Activated CD4-positive, alpha-beta T cell treated with anti-CD3 and anti-CD28 coated beads, Interleukin-2, amount 10 ng/mL, durations not matched to agents 7 days and 5 days (primary cell): Measurements from ENCODE around the gene CRABP2. TPM values are rescaled to one million over a fixed set of nuclear protein-coding genes. Genes with fewer than 3 reads are reported as not detected.

Source experiments
- CTCF ChIA-PET: fragments of 350-600 bp; sonication (Branson Sonifier 250); formaldehyde crosslinking; loops from one replicate; lab custom pipeline; 2021; ENCODE audit warnings: antibody characterized with exemption; lab: Charles Lee
- POLR2A ChIA-PET: fragments of 350-600 bp; sonication (Branson Sonifier 250); formaldehyde crosslinking; loops from one replicate; lab custom pipeline; 2021; ENCODE audit warnings: antibody characterized with exemption; lab: Charles Lee
- DNase-seq: peaks from one replicate; pipeline ENCODE4 v3.0.0-alpha.2; 2020
- H3K27ac Mint-ChIP-seq: one replicate; pipeline ENCODE4 v1.8.0; 2021; ENCODE audit warnings: mild to moderate bottlenecking, moderate library complexity, mixed read lengths
- H3K27me3 Mint-ChIP-seq: one replicate; pipeline ENCODE4 v1.8.0; 2021; ENCODE audit warnings: mixed read lengths
- H3K36me3 Mint-ChIP-seq: one replicate; pipeline ENCODE4 v1.8.0; 2021; ENCODE audit warnings: low read depth, mixed read lengths
- H3K4me1 Mint-ChIP-seq: one replicate; pipeline ENCODE4 v1.8.0; 2021; ENCODE audit warnings: mixed read lengths
- H3K4me3 Mint-ChIP-seq: one replicate; pipeline ENCODE4 v1.8.0; 2021; ENCODE audit warnings: mild to moderate bottlenecking, moderate library complexity, mixed read lengths
- H3K9me3 Mint-ChIP-seq: one replicate; pipeline ENCODE4 v1.8.0; 2021; ENCODE audit warnings: mixed read lengths
- total RNA-seq, 2 experiments: library from RNA; stranded (reverse); gene quantifications; one replicate each; pipeline ENCODE4 v1.2.3, GENCODE V29; 2021

CRABP2 gene
- total RNA-seq, 2 experiments from 2014 or later: 0.77 to 1.1 TPM

DNA sequence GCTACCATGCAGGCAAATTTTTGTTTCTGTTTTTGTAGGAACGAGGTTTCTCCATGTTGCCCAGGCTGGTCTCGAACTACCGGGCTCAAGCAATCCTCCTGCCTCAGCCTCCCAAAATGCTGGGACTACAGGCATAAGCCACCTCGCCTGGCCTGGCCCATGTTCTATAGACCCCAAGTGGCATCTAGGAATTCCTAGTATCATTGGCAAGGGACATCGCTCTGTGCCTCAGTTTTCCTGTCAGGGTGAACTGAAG lies 42.7 kb downstream of the CRABP2 start:
- H3K9me3 Mint-ChIP-seq: no peaks in the 10 kb centered on the region
- peaks cover 17% of the 10 kb centered on the region for H3K27me3 Mint-ChIP-seq
- H3K27ac Mint-ChIP-seq: no peak overlapping the region
- ChIA-PET CTCF (interaction anchor here (0.9 to 6.6 kb wide), 2 partner anchors 54 to 63 kb away, joined by 4 to 54 read pairs; partner anchors contain the start of genes ISG20L2 and METTL25B), POLR2A (no interaction called here)
- no peak overlapping the region for H3K4me3 Mint-ChIP-seq
- H3K4me1 Mint-ChIP-seq: peaks cover 55% of the 10 kb centered on the region
- DNase-seq: no peak
- no peaks in the 10 kb centered on the region for H3K36me3 Mint-ChIP-seq

DNA sequence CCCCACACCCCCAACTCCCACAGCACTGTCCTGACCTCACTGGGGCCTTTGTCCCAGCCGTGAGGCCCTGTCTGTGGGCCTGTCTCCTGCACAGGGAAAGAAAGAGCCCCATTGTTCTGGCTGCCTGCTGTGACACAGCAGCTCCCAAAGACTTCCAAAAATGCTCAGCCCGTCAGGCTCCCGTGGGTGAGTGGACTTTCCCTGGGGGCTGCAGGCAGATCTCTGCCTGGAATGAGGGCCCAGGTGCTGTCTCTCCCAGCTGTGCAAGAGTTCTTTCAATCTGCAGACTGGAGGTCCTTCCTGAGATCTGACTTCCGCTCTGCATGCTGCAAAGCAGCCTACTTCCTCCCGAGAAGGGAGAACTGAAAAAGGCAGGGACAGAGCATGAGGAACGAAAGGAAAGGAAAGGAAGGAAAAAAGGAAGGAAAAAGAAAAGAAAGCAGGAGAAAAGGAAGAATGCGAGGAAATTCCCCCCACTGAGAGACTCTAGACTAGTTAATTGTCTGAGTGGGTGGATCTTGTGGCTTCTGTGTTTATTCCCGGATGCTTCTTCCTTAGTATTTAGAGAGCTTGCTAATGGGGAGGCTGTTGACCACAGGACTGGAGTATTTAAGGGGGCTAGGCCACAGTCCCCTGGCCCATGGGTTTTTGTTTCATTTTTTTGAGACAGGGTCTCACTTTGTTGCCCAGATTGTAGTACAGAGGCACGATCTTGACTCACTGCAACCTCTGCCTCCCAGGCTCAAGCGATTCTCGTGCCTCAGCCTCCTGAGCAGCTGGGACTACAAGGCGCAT lies 43.2 kb downstream of the CRABP2 start:
- Mint-ChIP-seq H3K27me3 (peaks cover 21% of the 10 kb centered on the region), H3K36me3 (no peaks in the 10 kb centered on the region), H3K4me1 (peaks cover 60% of the 10 kb centered on the region), H3K9me3 (no peaks in the 10 kb centered on the region), H3K27ac (no peak overlapping the region), H3K4me3 (no peak overlapping the region)
- DNase-seq: no peak
- POLR2A ChIA-PET: no interaction called here
- CTCF ChIA-PET: interaction anchor here (0.6 to 6.6 kb wide), 8 partner anchors 10 to 198 kb away, joined by 3 to 54 read pairs (median 6); partner anchors contain the start of genes BCAN, CRABP2, ISG20L2 and METTL25B

- CTCF ChIA-PET: interaction anchor here (0.7 to 6.6 kb wide), 27 partner anchors 9 to 215 kb away, joined by 3 to 54 read pairs (median 5); partner anchors contain the start of genes BCAN, CRABP2, ISG20L2 and METTL25B
- Mint-ChIP-seq H3K27me3 (peaks cover 34% of the 10 kb centered on the region), H3K4me1 (peaks cover 66% of the 10 kb centered on the region), H3K36me3 (no peaks in the 10 kb centered on the region), H3K9me3 (no peaks in the 10 kb centered on the region), H3K4me3 (peak overlapping the region; percentile 73), H3K27ac (peak overlapping the region; percentile 82)
- no peak for DNase-seq
- POLR2A ChIA-PET: interaction anchor here (0.6 kb wide), 1 partner anchor 49 kb away, joined by 4 read pairs; no protein-coding TSS in a partner anchor
Measured at GRCh38 chr1:156660752-156661112, 44.7 kb downstream of the CRABP2 start.

DNA sequence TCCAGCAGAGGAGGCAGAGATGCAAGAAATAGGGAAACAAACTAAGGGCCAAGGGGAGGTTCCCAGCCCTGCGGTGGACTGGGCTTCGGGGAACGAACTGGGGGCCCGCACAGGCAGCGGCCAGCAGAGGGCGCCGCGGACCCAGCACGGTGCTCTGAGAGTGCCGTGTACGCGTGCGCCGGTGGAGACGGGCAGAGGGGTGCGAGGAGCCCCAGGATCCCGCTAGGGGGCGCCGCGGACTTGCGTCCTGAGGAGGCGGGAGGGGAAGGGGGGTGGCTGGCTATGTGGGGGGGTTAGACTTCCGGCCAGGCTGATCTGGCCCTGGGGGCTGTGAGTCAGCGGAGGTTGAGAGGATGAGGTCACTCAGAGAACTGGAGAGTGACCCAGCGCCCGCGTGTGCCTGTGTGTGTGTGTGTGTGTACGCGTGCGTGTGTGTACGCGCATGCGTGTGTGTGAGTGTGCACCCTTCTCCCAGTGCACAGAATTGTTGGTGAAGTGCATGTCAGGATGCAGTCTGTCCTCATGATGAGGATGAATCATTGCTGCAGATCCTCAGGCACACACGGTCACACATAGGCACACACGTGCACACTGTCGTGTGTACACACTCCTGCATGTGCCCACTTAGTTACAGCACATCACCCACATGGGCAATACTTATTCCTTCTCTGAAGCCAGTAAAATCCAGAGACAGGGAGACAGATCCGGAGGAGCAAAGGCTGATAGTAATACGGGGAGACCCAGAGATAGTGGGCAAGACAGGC lies 45.2 kb downstream of the CRABP2 start:
- Mint-ChIP-seq H3K4me3 (peak overlapping the region; percentile 73), H3K9me3 (no peaks in the 10 kb centered on the region), H3K36me3 (no peaks in the 10 kb centered on the region), H3K27ac (peak overlapping the region; percentile 82), H3K27me3 (peaks cover 35% of the 10 kb centered on the region), H3K4me1 (peaks cover 61% of the 10 kb centered on the region)
- ChIA-PET POLR2A (no interaction called here), CTCF (interaction anchor here (0.6 to 6.6 kb wide), 32 partner anchors 10 to 202 kb away, joined by 3 to 54 read pairs (median 5); partner anchors contain the start of genes BCAN, CRABP2, ISG20L2 and METTL25B)
- DNase-seq: peak; percentile 92

DNA sequence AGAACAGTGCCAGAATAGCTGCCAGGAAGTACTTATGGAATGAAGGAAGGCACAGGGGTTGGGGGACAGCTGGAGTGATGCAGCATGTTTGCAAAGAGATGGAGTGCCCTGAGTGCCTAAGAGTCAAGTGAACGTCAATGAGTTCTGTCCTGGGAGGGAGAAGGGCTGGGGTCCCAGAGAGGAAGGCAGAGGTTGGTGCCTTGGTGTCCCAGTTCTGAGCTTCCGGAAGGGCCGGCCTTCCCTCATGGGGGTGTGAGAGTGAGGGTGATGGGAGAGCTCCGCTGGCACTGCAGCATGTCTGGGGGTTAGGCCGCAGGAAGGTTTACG lies 45.8 kb downstream of the CRABP2 start:
- Mint-ChIP-seq H3K27ac (no peak overlapping the region), H3K4me1 (peaks cover 60% of the 10 kb centered on the region), H3K4me3 (peak overlapping the region; percentile 73), H3K27me3 (peaks cover 38% of the 10 kb centered on the region), H3K36me3 (no peaks in the 10 kb centered on the region), H3K9me3 (no peaks in the 10 kb centered on the region)
- CTCF ChIA-PET: interaction anchor here (0.6 to 6.6 kb wide), 21 partner anchors 9 to 202 kb away, joined by 3 to 54 read pairs (median 7); partner anchors contain the start of genes BCAN, CRABP2, ISG20L2 and METTL25B
- no peak for DNase-seq
- POLR2A ChIA-PET: no interaction called here

- Mint-ChIP-seq H3K27me3 (peaks cover 42% of the 10 kb centered on the region), H3K36me3 (no peaks in the 10 kb centered on the region), H3K9me3 (no peaks in the 10 kb centered on the region), H3K27ac (no peak overlapping the region), H3K4me1 (peaks cover 57% of the 10 kb centered on the region), H3K4me3 (no peak overlapping the region)
- no peak for DNase-seq
- POLR2A ChIA-PET: no interaction called here
- CTCF ChIA-PET: interaction anchor here (0.6 to 6.6 kb wide), 21 partner anchors 9 to 201 kb away, joined by 3 to 54 read pairs (median 7); partner anchors contain the start of genes BCAN, CRABP2, ISG20L2 and METTL25B
Measured at GRCh38 chr1:156658945-156659574, 46.3 kb downstream of the CRABP2 start.

DNA sequence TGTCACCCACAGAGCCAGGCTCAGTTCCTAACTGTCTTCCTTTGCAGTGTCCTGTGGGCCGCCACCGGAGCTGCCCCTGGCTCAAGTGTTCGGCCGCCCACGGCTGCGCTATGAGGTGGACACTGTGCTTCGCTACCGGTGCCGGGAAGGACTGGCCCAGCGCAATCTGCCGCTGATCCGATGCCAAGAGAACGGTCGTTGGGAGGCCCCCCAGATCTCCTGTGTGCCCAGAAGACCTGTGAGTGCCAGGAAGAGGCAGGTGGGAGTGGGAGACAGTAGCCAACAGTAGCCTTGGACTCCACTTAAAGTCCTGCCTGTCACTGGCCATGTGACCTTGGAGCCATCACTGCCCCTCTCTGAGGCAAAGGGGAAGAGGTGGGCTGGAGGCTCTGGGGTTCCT lies 46.9 kb downstream of the CRABP2 start:
- DNase-seq: no peak
- H3K36me3 Mint-ChIP-seq: no peaks in the 10 kb centered on the region
- H3K4me3 Mint-ChIP-seq: no peak overlapping the region
- CTCF ChIA-PET: interaction anchor here (0.9 to 6.6 kb wide), 13 partner anchors 10 to 225 kb away, joined by 3 to 54 read pairs (median 4); partner anchors contain the start of genes BCAN, ISG20L2, METTL25B and NES
- H3K9me3 Mint-ChIP-seq: no peaks in the 10 kb centered on the region
- H3K4me1 Mint-ChIP-seq: peaks cover 57% of the 10 kb centered on the region
- H3K27ac Mint-ChIP-seq: no peak overlapping the region
- POLR2A ChIA-PET: no interaction called here
- peaks cover 47% of the 10 kb centered on the region for H3K27me3 Mint-ChIP-seq

- Mint-ChIP-seq H3K27me3 (peaks cover 47% of the 10 kb centered on the region), H3K27ac (no peak overlapping the region), H3K9me3 (no peaks in the 10 kb centered on the region), H3K4me1 (peaks cover 55% of the 10 kb centered on the region), H3K4me3 (no peak overlapping the region), H3K36me3 (no peaks in the 10 kb centered on the region)
- CTCF ChIA-PET: interaction anchor here (0.9 to 6.6 kb wide), 12 partner anchors 9 to 224 kb away, joined by 3 to 54 read pairs (median 4); partner anchors contain the start of genes BCAN, ISG20L2 and METTL25B
- POLR2A ChIA-PET: no interaction called here
- no peak for DNase-seq
Measured at GRCh38 chr1:156657741-156658319, 47.6 kb downstream of the CRABP2 start.

DNA sequence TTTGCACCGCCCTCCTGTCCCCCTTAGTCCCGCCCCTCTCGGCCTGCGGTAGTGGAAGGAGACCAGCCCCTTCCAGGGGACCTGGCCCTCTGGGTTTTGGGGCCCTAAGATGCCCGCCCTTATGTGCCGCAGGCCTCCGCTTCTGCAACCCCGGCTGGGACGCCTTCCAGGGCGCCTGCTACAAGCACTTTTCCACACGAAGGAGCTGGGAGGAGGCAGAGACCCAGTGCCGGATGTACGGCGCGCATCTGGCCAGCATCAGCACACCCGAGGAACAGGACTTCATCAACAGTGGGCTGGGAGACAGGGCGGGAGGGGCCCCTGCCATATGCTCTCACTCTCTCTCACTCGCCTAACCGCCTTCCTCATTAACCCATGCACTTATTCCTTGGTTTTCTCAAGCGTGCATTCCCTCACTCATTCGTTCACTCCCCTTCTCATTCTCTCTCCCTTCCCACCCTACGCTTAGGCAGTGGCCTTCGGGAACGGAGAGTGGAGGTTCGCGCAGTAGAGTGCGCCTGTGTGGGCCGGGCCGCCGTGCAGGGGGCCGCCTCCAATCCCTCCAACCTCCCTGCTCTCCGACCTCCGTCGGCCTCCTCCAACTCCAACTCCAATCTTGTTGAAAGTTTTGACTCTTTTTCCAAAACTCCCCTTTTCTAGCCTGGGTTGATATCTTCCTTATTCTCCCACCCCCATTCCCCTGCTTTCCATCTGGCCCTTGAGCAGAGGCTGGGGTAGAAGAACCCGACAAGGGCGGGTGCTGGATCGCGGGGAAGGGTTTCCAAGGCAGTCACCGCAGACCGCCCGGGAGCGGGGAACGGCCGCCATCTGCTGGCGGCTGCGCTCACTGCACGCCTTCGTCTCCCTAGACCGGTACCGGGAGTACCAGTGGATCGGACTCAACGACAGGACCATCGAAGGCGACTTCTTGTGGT lies 48.3 kb downstream of the CRABP2 start:
- no peaks in the 10 kb centered on the region for H3K9me3 Mint-ChIP-seq
- ChIA-PET CTCF (interaction anchor here (0.9 to 6.6 kb wide), 14 partner anchors 8 to 224 kb away, joined by 3 to 54 read pairs (median 4); partner anchors contain the start of genes BCAN, ISG20L2 and METTL25B), POLR2A (no interaction called here)
- H3K4me3 Mint-ChIP-seq: no peak overlapping the region
- H3K36me3 Mint-ChIP-seq: no peaks in the 10 kb centered on the region
- H3K27ac Mint-ChIP-seq: no peak overlapping the region
- peaks cover 49% of the 10 kb centered on the region for H3K4me1 Mint-ChIP-seq
- peaks cover 49% of the 10 kb centered on the region for H3K27me3 Mint-ChIP-seq
- DNase-seq: peak; percentile 69

- Mint-ChIP-seq H3K4me1 (peaks cover 39% of the 10 kb centered on the region), H3K27me3 (peaks cover 53% of the 10 kb centered on the region), H3K36me3 (no peaks in the 10 kb centered on the region), H3K9me3 (no peaks in the 10 kb centered on the region), H3K27ac (no peak overlapping the region), H3K4me3 (no peak overlapping the region)
- no peak for DNase-seq
- CTCF ChIA-PET: interaction anchor here (1.0 to 4.7 kb wide), 5 partner anchors 13 to 34 kb away, joined by 3 to 30 read pairs (median 6); partner anchors contain the start of gene BCAN
- POLR2A ChIA-PET: no interaction called here
Measured at GRCh38 chr1:156655904-156656516, 49.4 kb downstream of the CRABP2 start.
